ENCODE measurements around the gene ENPEP. TPM values are rescaled to one million over a fixed set of nuclear protein-coding genes. Genes with fewer than 3 reads are reported as not detected.

ENPEP gene
- total and polyA plus RNA-seq, 2 of the 13 experiments (the other 11 are each of a cell fraction or from before 2014, with no cell fraction given): not detected

DNA sequence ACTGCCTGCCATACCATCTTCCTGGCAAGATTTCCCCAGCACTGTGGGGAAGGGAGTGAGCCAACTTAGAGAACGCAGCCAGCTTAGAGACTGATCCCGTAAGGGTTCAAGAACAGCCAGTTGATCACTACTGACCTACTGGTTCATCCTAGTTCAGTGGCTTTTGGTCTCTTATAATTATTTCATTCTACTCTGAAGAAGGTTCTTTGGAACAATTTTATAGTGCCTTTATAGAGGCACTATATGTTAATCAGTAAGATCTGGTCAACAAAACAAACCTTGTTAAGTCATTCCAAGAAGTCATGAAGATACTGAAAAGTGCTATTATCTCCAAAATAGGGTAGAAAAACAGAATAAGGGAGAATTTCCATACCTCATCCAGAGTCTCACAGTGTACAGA, 33.2 kb upstream of the ENPEP start:
- no peaks in the 10 kb centered on the region for H3K9me3 ChIP-seq (ENCODE audit: low read length)
- no peaks in the 10 kb centered on the region for H3K4me1 ChIP-seq (ENCODE audit: insufficient read depth, low read length)
- FAIRE-seq (no peak), DNase-seq (ENCODE audit: low spot score) (no peak), ATAC-seq (no peak)
- BruUV-seq (replicated peaks): no TSS peak
- intact Hi-C loops (cut with micrococcal nuclease; ENCODE audit: unreplicated experiment) (no loop called here), in situ Hi-C loops (cut with HindIII; ENCODE audit: extremely low pct_ligation_motif_present, low pct_unique_long_range_greater_than_20kb) (no loop called here)
- no peaks in the 10 kb centered on the region for H4K20me1 ChIP-seq (ENCODE audit: insufficient read depth, low read length)
- no peak for TF ChIP-seq RNF2 (conservative IDR thresholded peaks at IDR 0.05; ENCODE audit: low read depth)
- TF ChIP-seq, protein P1, sequence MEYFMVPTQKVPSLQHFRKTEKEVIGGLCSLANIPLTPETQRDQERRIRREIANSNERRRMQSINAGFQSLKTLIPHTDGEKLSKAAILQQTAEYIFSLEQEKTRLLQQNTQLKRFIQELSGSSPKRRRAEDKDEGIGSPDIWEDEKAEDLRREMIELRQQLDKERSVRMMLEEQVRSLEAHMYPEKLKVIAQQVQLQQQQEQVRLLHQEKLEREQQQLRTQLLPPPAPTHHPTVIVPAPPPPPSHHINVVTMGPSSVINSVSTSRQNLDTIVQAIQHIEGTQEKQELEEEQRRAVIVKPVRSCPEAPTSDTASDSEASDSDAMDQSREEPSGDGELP (IDR thresholded peaks at IDR 0.05; ENCODE audit: borderline replicate concordance, low read depth): no peak
- TF ChIP-seq ZNF296 (CRISPR knock-in tag; conservative IDR thresholded peaks at IDR 0.05): no peak
- TF ChIP-seq ETV5 (CRISPR knock-in tag; IDR thresholded peaks at IDR 0.05; ENCODE audit: borderline replicate concordance): no peak
- no peak for TF ChIP-seq HMG20A (CRISPR knock-in tag; IDR thresholded peaks at IDR 0.05; ENCODE audit: borderline replicate concordance)
- no peak for TF ChIP-seq RBAK (CRISPR knock-in tag; IDR thresholded peaks at IDR 0.05)
- no peak for TF ChIP-seq TARDBP (CRISPR knock-in tag; IDR thresholded peaks at IDR 0.05)
- TF ChIP-seq, protein P2, sequence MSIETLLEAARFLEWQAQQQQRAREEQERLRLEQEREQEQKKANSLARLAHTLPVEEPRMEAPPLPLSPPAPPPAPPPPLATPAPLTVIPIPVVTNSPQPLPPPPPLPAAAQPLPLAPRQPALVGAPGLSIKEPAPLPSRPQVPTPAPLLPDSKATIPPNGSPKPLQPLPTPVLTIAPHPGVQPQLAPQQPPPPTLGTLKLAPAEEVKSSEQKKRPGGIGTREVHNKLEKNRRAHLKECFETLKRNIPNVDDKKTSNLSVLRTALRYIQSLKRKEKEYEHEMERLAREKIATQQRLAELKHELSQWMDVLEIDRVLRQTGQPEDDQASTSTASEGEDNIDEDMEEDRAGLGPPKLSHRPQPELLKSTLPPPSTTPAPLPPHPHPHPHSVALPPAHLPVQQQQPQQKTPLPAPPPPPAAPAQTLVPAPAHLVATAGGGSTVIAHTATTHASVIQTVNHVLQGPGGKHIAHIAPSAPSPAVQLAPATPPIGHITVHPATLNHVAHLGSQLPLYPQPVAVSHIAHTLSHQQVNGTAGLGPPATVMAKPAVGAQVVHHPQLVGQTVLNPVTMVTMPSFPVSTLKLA (IDR thresholded peaks at IDR 0.05): no peak
- no peak for TF ChIP-seq BRCA1 (CRISPR knock-in tag; IDR thresholded peaks at IDR 0.05)
- TF ChIP-seq KDM5B (CRISPR knock-in tag; IDR thresholded peaks at IDR 0.05; ENCODE audit: borderline replicate concordance): no peak
- TF ChIP-seq MIXL1 (CRISPR knock-in tag; IDR thresholded peaks at IDR 0.05): no peak
- no peak for TF ChIP-seq U2AF1 (optimal IDR thresholded peaks at IDR 0.05; ENCODE audit: low read depth, low read length)
- TF ChIP-seq XBP1 (CRISPR knock-in tag; IDR thresholded peaks at IDR 0.05): no peak
- TF ChIP-seq, protein P3, sequence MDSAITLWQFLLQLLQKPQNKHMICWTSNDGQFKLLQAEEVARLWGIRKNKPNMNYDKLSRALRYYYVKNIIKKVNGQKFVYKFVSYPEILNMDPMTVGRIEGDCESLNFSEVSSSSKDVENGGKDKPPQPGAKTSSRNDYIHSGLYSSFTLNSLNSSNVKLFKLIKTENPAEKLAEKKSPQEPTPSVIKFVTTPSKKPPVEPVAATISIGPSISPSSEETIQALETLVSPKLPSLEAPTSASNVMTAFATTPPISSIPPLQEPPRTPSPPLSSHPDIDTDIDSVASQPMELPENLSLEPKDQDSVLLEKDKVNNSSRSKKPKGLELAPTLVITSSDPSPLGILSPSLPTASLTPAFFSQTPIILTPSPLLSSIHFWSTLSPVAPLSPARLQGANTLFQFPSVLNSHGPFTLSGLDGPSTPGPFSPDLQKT (CRISPR knock-in tag; IDR thresholded peaks at IDR 0.05; ENCODE audit: borderline replicate concordance): no peak
- TF ChIP-seq SOX13 (IDR thresholded peaks at IDR 0.05): no peak
- TF ChIP-seq SOX13 (CRISPR knock-in tag; conservative IDR thresholded peaks at IDR 0.05 in 1 of 2, IDR thresholded peaks at IDR 0.05 in 1 of 2): no peak
- no peak for TF ChIP-seq ZNF337 (CRISPR knock-in tag; IDR thresholded peaks at IDR 0.05; ENCODE audit: borderline replicate concordance, low read depth)
- no peak for TF ChIP-seq JUNB (CRISPR knock-in tag; IDR thresholded peaks at IDR 0.05; ENCODE audit: borderline replicate concordance)
- no peaks in the 10 kb centered on the region for H3K36me3 ChIP-seq (replicated peaks in 1 of 2; ENCODE audit: control insufficient read depth in 1 of 2, insufficient read depth in 2 of 2, low read length in 2 of 2)
- H3K27ac ChIP-seq (ENCODE audit: extremely low read length, insufficient read depth, low read length): no peak overlapping the region
- H3K27me3 ChIP-seq (ENCODE audit: control insufficient read depth in 1 of 2, insufficient read depth in 2 of 2, low read length in 2 of 2): no peaks in the 10 kb centered on the region
- ChIA-PET CTCF (ENCODE audit: low intra/inter-chr PET ratio, low total read pairs) (no interaction called here), POLR2A (no interaction called here)
- no peak overlapping the region for H3K4me3 ChIP-seq (replicated peaks in 1 of 3; ENCODE audit: insufficient read depth in 1 of 3, low read depth in 2 of 3, low read length in 3 of 3)
- no peaks in the 10 kb centered on the region for H3K79me2 ChIP-seq (ENCODE audit: insufficient read depth, low read length)
- H3K4me2 ChIP-seq (ENCODE audit: low read depth, low read length): no peak overlapping the region
- no peak overlapping the region for H3K9ac ChIP-seq (ENCODE audit: insufficient read depth, low read depth, low read length)
- WGBS (ENCODE audit: low lambda C conversion rate): 42% methylated on average over 2 of the region's 2 CpGs
- no peak overlapping the region for H2AFZ ChIP-seq (ENCODE audit: low read length)

All from HepG2 (cell line).